Fibroblast of villous mesenchyme (primary cell): ENCODE results near the gene IKBKG. TPM values are rescaled to one million over a fixed set of nuclear protein-coding genes. Genes with fewer than 3 reads are reported as not detected.
A peak's percentile ranks its signal among the peaks of the same experiment; 100 is the strongest.

ENCODE experiments used
- DNase-seq: peaks from one replicate; pipeline ENCODE4 v3.0.0-alpha.2; 2010; ENCODE audit warnings: low read depth
- H3K4me3 ChIP-seq: 2 replicates; pipeline ENCODE4 v1.5.1; 2011; ENCODE audit warnings: low read depth, mild to moderate bottlenecking, low read length
- total RNA-seq: library from RNA; depleted of rRNA; stranded (reverse); fragments of >200 nt; gene quantifications from 2 replicates; pipeline ENCODE4 v1.2.3, GENCODE V29; 2012
- TF ChIP-seq, protein P1 (sequence below): IDR thresholded peaks from 2 replicates; pipeline ENCODE4 v1.5.1; 2012; ENCODE audit warnings: low read depth, mild to moderate bottlenecking, low read length; ENCODE audit not compliant: insufficient read depth

IKBKG gene
- total RNA-seq, 1 donor: 13.0 TPM

DNA sequence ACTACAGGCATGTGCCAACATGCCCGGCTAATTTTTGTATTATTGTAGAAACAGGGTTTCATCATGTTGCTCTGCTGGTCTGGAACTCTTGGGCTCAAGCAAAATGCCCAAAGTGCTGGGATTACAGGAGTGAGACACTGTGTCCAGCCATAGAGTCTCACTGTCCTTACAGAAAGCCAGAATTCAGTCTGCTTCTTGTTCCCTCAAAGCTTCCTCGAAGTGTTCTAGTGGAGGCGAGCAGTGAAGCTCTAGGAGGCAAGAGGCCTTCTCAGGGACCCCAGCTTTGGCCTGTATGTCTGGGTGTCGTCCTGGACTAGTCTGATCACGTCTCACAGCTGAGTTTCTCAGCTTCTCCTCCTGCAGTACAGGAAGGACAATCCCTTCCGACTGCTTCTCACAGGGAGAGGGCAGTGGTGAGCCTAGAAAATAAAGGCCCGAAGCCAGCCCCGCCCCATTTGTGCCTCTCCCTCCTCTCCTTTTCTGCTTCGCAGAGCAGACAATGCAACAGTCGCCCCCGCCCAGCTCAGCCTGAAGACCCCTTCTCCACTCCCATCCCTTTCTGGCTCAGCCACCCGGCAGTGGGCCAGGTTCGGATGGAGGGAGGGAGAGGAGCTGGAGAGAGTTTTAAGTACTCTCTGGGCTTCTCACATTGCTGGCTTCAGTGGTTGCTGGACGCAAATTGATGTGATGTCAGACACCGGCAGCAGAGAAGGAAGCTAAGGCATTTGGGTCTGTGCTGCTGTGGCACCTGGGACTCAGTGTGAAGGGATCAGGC lies 20.3 kb upstream of the IKBKG start:
- peak; percentile 77 for DNase-seq
- H3K4me3 ChIP-seq: peak overlapping the region; percentile 38
- TF ChIP-seq, protein P1, sequence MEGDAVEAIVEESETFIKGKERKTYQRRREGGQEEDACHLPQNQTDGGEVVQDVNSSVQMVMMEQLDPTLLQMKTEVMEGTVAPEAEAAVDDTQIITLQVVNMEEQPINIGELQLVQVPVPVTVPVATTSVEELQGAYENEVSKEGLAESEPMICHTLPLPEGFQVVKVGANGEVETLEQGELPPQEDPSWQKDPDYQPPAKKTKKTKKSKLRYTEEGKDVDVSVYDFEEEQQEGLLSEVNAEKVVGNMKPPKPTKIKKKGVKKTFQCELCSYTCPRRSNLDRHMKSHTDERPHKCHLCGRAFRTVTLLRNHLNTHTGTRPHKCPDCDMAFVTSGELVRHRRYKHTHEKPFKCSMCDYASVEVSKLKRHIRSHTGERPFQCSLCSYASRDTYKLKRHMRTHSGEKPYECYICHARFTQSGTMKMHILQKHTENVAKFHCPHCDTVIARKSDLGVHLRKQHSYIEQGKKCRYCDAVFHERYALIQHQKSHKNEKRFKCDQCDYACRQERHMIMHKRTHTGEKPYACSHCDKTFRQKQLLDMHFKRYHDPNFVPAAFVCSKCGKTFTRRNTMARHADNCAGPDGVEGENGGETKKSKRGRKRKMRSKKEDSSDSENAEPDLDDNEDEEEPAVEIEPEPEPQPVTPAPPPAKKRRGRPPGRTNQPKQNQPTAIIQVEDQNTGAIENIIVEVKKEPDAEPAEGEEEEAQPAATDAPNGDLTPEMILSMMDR: peak; percentile 58

DNA sequence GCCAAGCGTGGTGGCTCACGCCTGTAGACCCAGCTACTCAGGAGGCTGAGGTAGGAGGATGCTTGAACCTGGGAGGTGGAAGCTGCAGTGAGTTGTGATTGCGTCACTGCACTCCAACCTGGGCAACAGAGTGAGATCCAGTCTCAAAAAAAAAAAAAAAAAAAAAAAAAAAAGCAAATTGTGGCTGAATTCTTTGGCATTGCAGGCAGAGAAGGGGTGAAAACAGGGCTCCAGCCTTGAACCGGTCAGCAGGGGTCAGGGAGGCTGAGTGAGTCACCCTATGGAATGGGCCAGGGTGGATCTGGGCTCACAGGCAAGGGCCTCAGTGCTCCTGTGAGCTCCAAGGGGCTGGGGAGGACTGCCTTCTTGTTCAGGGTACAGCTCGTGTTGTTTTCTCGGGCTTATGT lies 18.2 kb upstream of the IKBKG start:
- H3K4me3 ChIP-seq: no peak overlapping the region
- DNase-seq: peak; percentile 69
- TF ChIP-seq, protein P1: no peak

DNA sequence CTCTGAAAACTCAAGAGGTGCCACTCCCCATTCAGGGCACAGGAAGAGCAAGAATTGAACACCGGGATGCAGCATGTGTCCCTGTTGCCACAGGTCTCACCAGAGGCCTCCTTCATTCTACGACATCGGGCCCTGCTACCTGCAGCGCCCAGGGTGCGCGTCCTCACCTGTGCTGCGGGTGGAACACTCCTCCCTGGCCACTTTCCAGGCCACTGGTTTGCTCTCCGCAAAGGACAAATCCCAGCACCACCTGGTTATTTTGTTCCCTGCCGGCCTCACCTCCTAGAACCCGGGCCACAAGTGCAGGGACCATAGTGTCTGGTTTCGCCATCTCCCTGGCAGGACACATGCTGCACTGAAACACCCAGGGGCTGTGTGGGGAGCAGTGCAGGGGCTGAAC lies 17.1 kb upstream of the IKBKG start:
- TF ChIP-seq, protein P1: no peak
- DNase-seq: no peak

DNA sequence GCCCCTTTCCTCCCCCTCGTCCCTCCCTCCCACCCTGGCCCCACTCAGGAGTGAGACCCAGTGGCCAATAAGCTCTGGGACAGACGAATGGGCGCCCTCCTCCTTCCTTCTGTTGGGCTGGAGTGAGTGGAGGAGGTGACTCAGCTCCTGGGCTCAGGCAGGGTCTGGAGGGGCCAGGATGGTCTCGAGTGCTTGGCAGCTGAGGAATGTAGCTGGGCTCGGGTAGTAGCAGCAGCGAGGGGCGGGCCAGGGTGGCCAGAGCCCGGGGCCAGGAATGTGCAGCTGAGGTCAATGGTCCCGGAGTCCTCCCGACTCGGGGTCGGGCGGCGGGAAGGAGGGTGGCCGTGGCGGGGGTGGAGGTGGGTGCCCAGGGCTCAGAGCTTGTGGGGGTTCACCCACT lies 15.8 kb upstream of the IKBKG start:
- H3K4me3 ChIP-seq: no peak overlapping the region
- TF ChIP-seq, protein P1: no peak
- DNase-seq: peak; percentile 64

More for the DNA sequence above, 17.1 kb upstream of the IKBKG start:
- no peak overlapping the region for H3K4me3 ChIP-seq

DNA sequence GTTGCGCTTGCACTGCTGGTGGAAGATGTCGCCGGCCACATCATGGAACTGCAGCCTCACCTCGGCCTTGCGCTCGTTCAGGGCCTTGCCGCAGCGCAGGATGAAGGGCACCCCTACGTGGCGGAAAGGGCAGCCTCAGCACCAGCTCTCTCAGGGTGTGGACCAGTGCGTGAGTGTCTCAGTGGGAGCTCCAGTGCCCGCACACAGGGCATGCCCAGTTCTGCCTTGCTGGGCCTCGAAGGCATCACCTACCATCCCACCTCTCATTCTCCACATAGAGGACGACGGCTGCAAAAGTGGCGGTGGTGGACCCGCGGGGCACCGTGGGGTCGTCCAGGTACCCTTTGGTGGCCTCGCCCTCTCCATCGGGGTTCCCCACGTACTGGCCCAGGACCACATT lies 14.7 kb upstream of the IKBKG start:
- no peak for DNase-seq
- TF ChIP-seq, protein P1: no peak
- no peak overlapping the region for H3K4me3 ChIP-seq

DNA sequence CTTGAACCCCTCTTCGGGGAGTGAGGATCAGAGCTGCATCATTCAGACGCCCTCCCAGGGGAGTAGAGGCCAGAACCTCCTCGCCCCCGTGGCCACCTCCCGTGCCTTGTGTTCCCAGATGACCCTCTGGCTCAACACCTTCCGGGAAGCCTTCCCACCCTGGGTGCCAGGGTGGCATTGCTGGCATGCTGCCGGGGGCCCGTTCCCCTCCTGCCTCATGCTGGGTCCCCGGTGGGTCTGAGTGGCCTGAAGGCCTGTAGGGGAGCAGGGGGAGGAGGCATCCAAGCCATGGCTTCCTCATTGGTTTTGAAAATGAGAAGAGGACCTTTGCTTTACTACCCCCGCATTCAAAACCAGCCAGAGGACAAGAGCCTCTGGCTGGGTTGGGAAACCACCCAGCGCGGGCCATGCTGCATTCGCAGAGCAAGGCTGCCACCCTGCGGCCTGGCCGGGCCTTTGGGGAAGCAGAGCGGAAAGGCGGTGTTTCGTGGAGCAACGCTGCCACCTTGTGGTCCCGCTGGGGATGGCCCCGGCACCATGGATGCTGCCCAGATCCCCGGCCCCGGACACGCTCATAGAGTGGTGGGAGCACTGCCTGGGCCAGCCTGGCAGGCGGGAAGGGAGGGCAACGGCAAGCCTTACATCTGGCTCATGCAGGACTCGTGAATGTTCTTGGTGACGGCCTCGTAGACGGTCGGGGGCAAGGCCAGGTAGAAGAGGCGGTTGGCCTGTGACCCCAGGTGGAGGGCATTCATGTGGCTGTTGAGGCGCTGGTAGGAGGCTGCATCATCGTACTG lies 12.7 kb upstream of the IKBKG start:
- H3K4me3 ChIP-seq: no peak overlapping the region
- DNase-seq: peak; percentile 83

More for the DNA sequence above, 12.7 kb upstream of the IKBKG start:
- TF ChIP-seq, protein P1: peak; percentile 92
